GM15510 (cell line): ENCODE data around the gene PTGES2.

Source experiments
- POLR2A ChIP-seq: IDR thresholded peaks from 3 replicates; pipeline ENCODE4 v1.6.1; 2011; ENCODE audit warnings: borderline replicate concordance; ENCODE audit not compliant: insufficient read length; ENCODE audit errors: extremely low read depth

PTGES2 gene

GRCh38 chr9:128105538-128106175 lies 21.9 kb downstream of the PTGES2 start:
- no peak for TF ChIP-seq POLR2A

GRCh38 chr9:128104171-128104618 lies 23.3 kb downstream of the PTGES2 start:
- no peak for TF ChIP-seq POLR2A

- TF ChIP-seq POLR2A: no peak
These were observed 24.0 kb downstream of the PTGES2 start for GRCh38 chr9:128103589-128103962.

GRCh38 chr9:128102861-128103588 lies 24.5 kb downstream of the PTGES2 start:
- no peak for TF ChIP-seq POLR2A

- TF ChIP-seq POLR2A: no peak
These were observed 25.3 kb downstream of the PTGES2 start for GRCh38 chr9:128102196-128102595.

- no peak for TF ChIP-seq POLR2A
These were observed 25.8 kb downstream of the PTGES2 start for GRCh38 chr9:128101690-128102089.

- TF ChIP-seq POLR2A: no peak
These were observed 26.3 kb downstream of the PTGES2 start for GRCh38 chr9:128101231-128101661.

- no peak for TF ChIP-seq POLR2A
These were observed 26.9 kb downstream of the PTGES2 start for GRCh38 chr9:128100581-128100980.

- TF ChIP-seq POLR2A: no peak
These were observed 27.5 kb downstream of the PTGES2 start for GRCh38 chr9:128099932-128100491.

- no peak for TF ChIP-seq POLR2A
These were observed 28.1 kb downstream of the PTGES2 start for GRCh38 chr9:128099231-128099931.

GRCh38 chr9:128098297-128099230 lies 29.0 kb downstream of the PTGES2 start:
- TF ChIP-seq POLR2A: no peak

GRCh38 chr9:128097543-128098296 lies 29.8 kb downstream of the PTGES2 start:
- no peak for TF ChIP-seq POLR2A

GRCh38 chr9:128096616-128097536 lies 30.7 kb downstream of the PTGES2 start:
- no peak for TF ChIP-seq POLR2A

GRCh38 chr9:128094950-128095544 lies 32.5 kb downstream of the PTGES2 start:
- TF ChIP-seq POLR2A: no peak
